ENCODE results near the gene WNT16.
"Not testable (repeated sequence)": the region's sequence is repeated elsewhere in the genome, so short reads cannot be mapped to it uniquely, and the experiment has no call there.

The WNT16 gene

DNA sequence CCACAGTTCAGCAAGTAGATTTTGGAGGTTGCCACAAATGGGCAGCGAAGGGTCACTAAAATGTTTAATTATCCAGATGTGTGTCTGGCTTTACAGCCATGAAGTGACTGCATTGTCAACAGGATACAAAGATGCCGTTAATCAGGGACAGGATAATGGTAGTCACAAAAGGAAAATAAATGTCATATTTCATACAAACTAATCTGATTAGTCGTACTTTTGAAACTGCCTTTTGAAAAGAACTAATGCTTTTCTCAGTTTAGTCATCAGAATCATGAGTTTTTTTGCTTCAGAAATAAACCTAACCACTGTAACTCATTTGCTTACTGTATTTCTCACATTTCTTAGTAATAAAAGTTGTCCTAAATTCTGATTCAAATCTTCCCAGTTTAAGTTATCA is 22.2 kb upstream of the WNT16 start:
- in situ Hi-C loops (cut with MboI; ENCODE audit: low pct_unique_long_range_greater_than_20kb, low sequenced_read_pairs, unreplicated experiment): no loop called here
- no peak for TF ChIP-seq CTCF (IDR thresholded peaks at IDR 0.05; ENCODE audit: extremely low read depth, insufficient read depth, missing control alignments)
- no peak for DNase-seq (ENCODE audit: low spot score)

DNA sequence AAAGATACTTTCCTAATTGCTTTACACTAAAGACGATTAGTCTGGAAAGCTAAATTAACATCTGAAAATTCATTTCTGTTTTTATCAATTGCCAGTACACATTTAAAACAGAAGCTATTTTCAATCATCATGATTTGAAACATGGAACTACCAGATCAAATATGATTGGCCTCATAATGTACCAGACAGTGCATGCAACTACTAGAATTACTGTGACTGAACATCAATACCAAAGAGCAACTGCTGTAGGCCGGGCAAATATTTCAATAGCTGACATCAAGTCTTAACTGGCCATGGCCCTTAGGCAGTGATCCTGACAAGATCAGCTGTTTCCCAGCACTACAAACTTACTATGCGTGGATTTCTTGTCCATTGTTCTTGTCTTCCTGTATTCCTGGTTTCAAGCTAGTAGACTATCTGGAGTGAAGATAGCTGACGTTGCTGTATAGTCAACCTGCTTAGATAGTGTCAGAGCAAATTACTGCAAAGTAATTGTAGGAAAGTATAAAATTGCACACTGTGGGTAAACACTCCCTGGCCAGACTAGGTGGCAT is 21.7 kb upstream of the WNT16 start:
- TF ChIP-seq CTCF (IDR thresholded peaks at IDR 0.05; ENCODE audit: extremely low read depth, insufficient read depth, missing control alignments): no peak
- in situ Hi-C loops (cut with MboI; ENCODE audit: low pct_unique_long_range_greater_than_20kb, low sequenced_read_pairs, unreplicated experiment): no loop called here
- DNase-seq (ENCODE audit: low spot score): no peak

DNA sequence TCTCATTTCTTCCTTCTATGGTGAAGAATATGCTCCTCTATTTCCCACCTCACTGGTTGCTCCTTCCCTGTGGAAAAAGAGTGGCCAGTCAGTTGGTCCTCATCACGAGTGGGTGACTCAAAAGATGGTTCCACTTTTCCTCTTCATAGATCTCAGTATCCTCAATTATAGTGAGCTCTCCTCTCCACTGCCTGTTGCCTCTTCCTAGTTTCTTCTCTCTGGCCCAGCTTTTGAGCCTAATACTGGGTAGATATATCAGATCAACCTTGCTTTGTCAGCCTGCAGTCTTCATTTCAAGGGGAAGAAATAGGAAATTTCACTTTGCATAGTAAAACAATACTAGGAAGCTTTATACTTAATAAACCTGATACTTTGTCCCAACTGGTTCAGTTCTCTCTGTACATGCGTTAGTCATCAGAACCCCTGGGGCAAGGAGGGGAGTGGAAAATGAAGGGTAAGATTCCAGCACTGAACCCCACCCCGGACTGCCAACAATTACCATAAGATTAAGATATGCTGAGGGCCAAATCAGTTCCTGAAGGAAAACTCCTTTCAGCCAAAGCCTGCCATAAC is 15.5 kb upstream of the WNT16 start:
- no peak for DNase-seq (ENCODE audit: low spot score)
- in situ Hi-C loops (cut with MboI; ENCODE audit: low pct_unique_long_range_greater_than_20kb, low sequenced_read_pairs, unreplicated experiment): no loop called here
- no peak for TF ChIP-seq CTCF (IDR thresholded peaks at IDR 0.05; ENCODE audit: extremely low read depth, insufficient read depth, missing control alignments)

- in situ Hi-C loops (cut with MboI; ENCODE audit: low pct_unique_long_range_greater_than_20kb, low sequenced_read_pairs, unreplicated experiment): no loop called here
- peak; percentile 13 for DNase-seq (ENCODE audit: low spot score)
- TF ChIP-seq CTCF (IDR thresholded peaks at IDR 0.05; ENCODE audit: extremely low read depth, insufficient read depth, missing control alignments): peak; percentile 16
Measured at GRCh38 chr7:121313793-121314676, 14.8 kb upstream of the WNT16 start.

DNA sequence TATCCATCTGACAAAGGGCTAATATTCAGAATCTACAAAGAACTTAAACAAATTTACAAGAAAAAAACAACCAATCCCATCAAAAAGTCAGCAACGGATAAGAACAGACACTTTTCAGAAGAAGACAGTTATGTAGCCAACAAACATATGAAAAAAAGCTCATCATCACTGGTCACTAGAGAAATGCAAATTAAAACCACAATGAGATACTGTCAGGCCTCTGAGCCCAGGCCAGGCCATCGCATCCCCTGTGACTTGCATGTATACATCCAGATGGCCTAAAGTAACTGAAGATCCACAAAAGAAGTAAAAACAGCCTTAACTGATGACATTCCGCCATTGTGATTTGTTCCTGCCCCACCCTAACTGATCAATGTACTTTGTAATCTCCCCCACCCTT is 13.6 kb upstream of the WNT16 start:
- in situ Hi-C loops (cut with MboI; ENCODE audit: low pct_unique_long_range_greater_than_20kb, low sequenced_read_pairs, unreplicated experiment); DNase-seq (ENCODE audit: low spot score): not testable (repeated sequence)

- TF ChIP-seq CTCF (IDR thresholded peaks at IDR 0.05; ENCODE audit: extremely low read depth, insufficient read depth, missing control alignments): no peak
- in situ Hi-C loops (cut with MboI; ENCODE audit: low pct_unique_long_range_greater_than_20kb, low sequenced_read_pairs, unreplicated experiment): no loop called here
- DNase-seq (ENCODE audit: low spot score): no peak
Measured at GRCh38 chr7:121322460-121322859, 6.3 kb upstream of the WNT16 start.
